GM12878 (cell line): ENCODE measurements around the gene EPB41L4A.

Experiments
- CEBPZ ChIP-seq: fragments of 150-350 bp; IDR thresholded peaks from 2 replicates; pipeline ENCODE4 v1.6.1; 2016; ENCODE audit warnings: low read depth, low read length
- CREB1 ChIP-seq: IDR thresholded peaks from 2 replicates; pipeline ENCODE4 v1.6.1; 2012; ENCODE audit warnings: low read depth, mild to moderate bottlenecking, inconsistent platforms
- CTCF ChIP-seq, 3 experiments: IDR thresholded peaks in 2 of 3; conservative IDR thresholded peaks in 1 of 3; 2 replicates each; pipeline ENCODE4 v1.5.1; 2011; ENCODE audit warnings: low read depth in 3 of 3, low read length in 3 of 3, mild to moderate bottlenecking in 3 of 3, control low read depth in 2 of 3, moderate library complexity in 2 of 3, inconsistent platforms in 1 of 3, mixed read lengths in 1 of 3; ENCODE audit not compliant: control insufficient read depth in 2 of 3, insufficient read depth in 1 of 3; ENCODE audit errors: extremely low read depth in 1 of 3
- EP300 ChIP-seq, 2 experiments: fragments of 150-350 bp in 1 of 2; IDR thresholded peaks; 2 replicates each; pipeline ENCODE4 v1.6.1; 2011 to 2012; ENCODE audit warnings: low read depth in 2 of 2, low read length in 2 of 2, borderline replicate concordance in 1 of 2, improper control_type of control experiment in 1 of 2, inconsistent platforms in 1 of 2; ENCODE audit not compliant: control insufficient read depth in 1 of 2
- MAX ChIP-seq: IDR thresholded peaks from 2 replicates; pipeline ENCODE4 v1.6.1; 2012; ENCODE audit warnings: low read depth, low read length, improper control_type of control experiment
- RAD51 ChIP-seq: fragments of 450-650 bp; IDR thresholded peaks from 2 replicates; pipeline ENCODE4 v1.6.1; 2016; ENCODE audit warnings: moderate library complexity, mild to moderate bottlenecking, inconsistent platforms
- SREBF1 ChIP-seq: IDR thresholded peaks from 2 replicates; pipeline ENCODE4 v1.6.1; 2012; ENCODE audit warnings: mild to moderate bottlenecking, low read length

GRCh38 chr5:112419164-112419985 is at the start of gene EPB41L4A:
- TF ChIP-seq CTCF (IDR thresholded peaks at IDR 0.05 in 2 of 3, conservative IDR thresholded peaks at IDR 0.05 in 1 of 3; ENCODE audit: control insufficient read depth in 2 of 3, extremely low read depth in 1 of 3, insufficient read depth in 1 of 3, low read depth in 3 of 3, low read length in 3 of 3): no peak
- TF ChIP-seq RAD51: no peak
- no peak for TF ChIP-seq CREB1
- TF ChIP-seq MAX: no peak
- TF ChIP-seq EP300 (IDR thresholded peaks at IDR 0.05; ENCODE audit: borderline replicate concordance in 1 of 2, control insufficient read depth in 1 of 2, low read depth in 2 of 2, low read length in 2 of 2): no peak
- no peak for TF ChIP-seq SREBF1
- TF ChIP-seq CEBPZ: no peak
